ENCODE results near the gene LCN15.

GRCh38 chr9:136728548-136729123 is 35.7 kb downstream of the LCN15 start:
- TF ChIP-seq CTCF (IDR thresholded peaks at IDR 0.05) (no peak), EP300 (IDR thresholded peaks at IDR 0.05) (no peak), POLR2A (IDR thresholded peaks at IDR 0.05) (no peak), POLR2AphosphoS5 (IDR thresholded peaks at IDR 0.05) (no peak)

Data from sigmoid colon (tissue), 4 donors.